Osteoblast (primary cell): Measurements from ENCODE around the gene RLN1. TPM values are rescaled to one million over a fixed set of nuclear protein-coding genes. Genes with fewer than 3 reads are reported as not detected.
"Not testable (repeated sequence)": the region's sequence is repeated elsewhere in the genome, so short reads cannot be mapped to it uniquely, and the experiment has no call there.

Source experiments
- DNase-seq: peaks from one replicate; pipeline ENCODE4 v3.0.0; 2011; ENCODE audit warnings: low spot score, mixed read lengths; ENCODE audit not compliant: insufficient read length; ENCODE audit errors: missing footprints
- H2AFZ ChIP-seq: 2 replicates; pipeline ENCODE4 v1.6.0; 2011; ENCODE audit warnings: mild to moderate bottlenecking, low read length
- H3K27ac ChIP-seq: 2 replicates; pipeline ENCODE4 v1.5.1; 2011; ENCODE audit warnings: mild to moderate bottlenecking, low read depth, low read length, moderate library complexity
- H3K27me3 ChIP-seq: 2 replicates; pipeline ENCODE4 v1.6.0; 2012; ENCODE audit warnings: mild to moderate bottlenecking, control low read depth, inconsistent platforms, low read length, moderate library complexity; ENCODE audit not compliant: insufficient read depth
- H3K36me3 ChIP-seq: 2 replicates; pipeline ENCODE4 v1.5.1; 2011; ENCODE audit warnings: mild to moderate bottlenecking, low read length, control low read depth, moderate library complexity; ENCODE audit not compliant: insufficient read depth
- H3K4me1 ChIP-seq: 2 replicates; pipeline ENCODE4 v1.5.1; 2011; ENCODE audit warnings: mild to moderate bottlenecking, low read length, control low read depth, moderate library complexity; ENCODE audit not compliant: insufficient read depth
- H3K4me2 ChIP-seq: 2 replicates; pipeline ENCODE4 v1.6.0; 2011; ENCODE audit warnings: mild to moderate bottlenecking, low read length; ENCODE audit not compliant: insufficient read depth
- H3K4me3 ChIP-seq: fragments of 200-600 bp; sonication (generic); 3 replicates; pipeline ENCODE4 v1.5.1; 2012; ENCODE audit warnings: mild to moderate bottlenecking, low read length, inconsistent platforms; ENCODE audit not compliant: insufficient read depth
- H3K79me2 ChIP-seq: 2 replicates; pipeline ENCODE4 v1.6.0; 2012; ENCODE audit warnings: mild to moderate bottlenecking, low read length, control low read depth, inconsistent platforms; ENCODE audit not compliant: insufficient read depth
- H3K9me3 ChIP-seq: 2 replicates; pipeline ENCODE4 v1.5.1; 2011; ENCODE audit warnings: low read depth, low read length, control low read depth
- H4K20me1 ChIP-seq: 2 replicates; pipeline ENCODE4 v1.6.0; 2012; ENCODE audit warnings: mild to moderate bottlenecking, low read length, control low read depth; ENCODE audit not compliant: insufficient read depth
- CTCF ChIP-seq: IDR thresholded peaks from 2 replicates; pipeline ENCODE4 v1.5.1; 2011; ENCODE audit warnings: mild to moderate bottlenecking, low read depth, low read length, moderate library complexity; ENCODE audit errors: extremely low read depth
- total RNA-seq: library from RNA; depleted of rRNA; stranded (reverse); fragments of >200 nt; gene quantifications from 2 replicates; pipeline ENCODE4 v1.2.3, GENCODE V29; 2012

The RLN1 gene
- total RNA-seq, 1 donor, result not detected

GRCh38 chr9:5355226-5355625, 15.6 kb upstream of the RLN1 start:
- no peak overlapping the region for H3K27ac ChIP-seq
- DNase-seq, result no peak

GRCh38 chr9:5354184-5354583, 14.5 kb upstream of the RLN1 start:
- H2AFZ ChIP-seq, result no peak overlapping the region
- no peak for TF ChIP-seq CTCF
- H3K27ac ChIP-seq, result no peak overlapping the region
- H3K9me3 ChIP-seq, result no peaks in the 10 kb centered on the region
- no peak for DNase-seq
- no peaks in the 10 kb centered on the region for H3K79me2 ChIP-seq
- no peak overlapping the region for H3K4me2 ChIP-seq
- H3K36me3 ChIP-seq, result no peaks in the 10 kb centered on the region
- no peaks in the 10 kb centered on the region for H3K27me3 ChIP-seq
- no peaks in the 10 kb centered on the region for H4K20me1 ChIP-seq
- H3K4me1 ChIP-seq, result no peaks in the 10 kb centered on the region
- H3K4me3 ChIP-seq, result no peak overlapping the region

More at GRCh38 chr9:5355226-5355625, 15.6 kb upstream of the RLN1 start:
- no peak overlapping the region for H3K4me3 ChIP-seq
- H4K20me1 ChIP-seq, result no peaks in the 10 kb centered on the region
- no peak for TF ChIP-seq CTCF
- no peak overlapping the region for H3K4me2 ChIP-seq
- no peaks in the 10 kb centered on the region for H3K79me2 ChIP-seq
- H3K27me3 ChIP-seq, result no peaks in the 10 kb centered on the region
- no peaks in the 10 kb centered on the region for H3K36me3 ChIP-seq
- no peaks in the 10 kb centered on the region for H3K9me3 ChIP-seq
- H3K4me1 ChIP-seq, result no peaks in the 10 kb centered on the region
- H2AFZ ChIP-seq, result no peak overlapping the region

GRCh38 chr9:5352637-5353248, 13.1 kb upstream of the RLN1 start:
- no peak overlapping the region for H3K27ac ChIP-seq
- DNase-seq, result no peak
- no peaks in the 10 kb centered on the region for H3K79me2 ChIP-seq
- no peak for TF ChIP-seq CTCF
- no peak overlapping the region for H2AFZ ChIP-seq
- H3K4me2 ChIP-seq, result no peak overlapping the region
- H4K20me1 ChIP-seq, result no peaks in the 10 kb centered on the region
- no peaks in the 10 kb centered on the region for H3K36me3 ChIP-seq
- no peaks in the 10 kb centered on the region for H3K9me3 ChIP-seq
- no peak overlapping the region for H3K4me3 ChIP-seq
- no peaks in the 10 kb centered on the region for H3K4me1 ChIP-seq
- H3K27me3 ChIP-seq, result no peaks in the 10 kb centered on the region

GRCh38 chr9:5336688-5337087, 3.0 kb downstream of the RLN1 start:
- no peak overlapping the region for H3K4me3 ChIP-seq
- H2AFZ ChIP-seq, result no peak overlapping the region
- no peaks in the 10 kb centered on the region for H4K20me1 ChIP-seq
- no peak overlapping the region for H3K27ac ChIP-seq
- no peak for TF ChIP-seq CTCF
- H3K27me3 ChIP-seq, result peaks cover 23% of the 10 kb centered on the region
- no peaks in the 10 kb centered on the region for H3K79me2 ChIP-seq
- no peaks in the 10 kb centered on the region for H3K9me3 ChIP-seq
- no peaks in the 10 kb centered on the region for H3K36me3 ChIP-seq
- DNase-seq, result no peak
- H3K4me2 ChIP-seq, result no peak overlapping the region
- no peaks in the 10 kb centered on the region for H3K4me1 ChIP-seq

- H3K4me2 ChIP-seq, H3K27ac ChIP-seq, H3K9me3 ChIP-seq, H3K4me1 ChIP-seq, H4K20me1 ChIP-seq, H2AFZ ChIP-seq, DNase-seq, H3K79me2 ChIP-seq, H3K36me3 ChIP-seq, H3K4me3 ChIP-seq: not testable (repeated sequence)
- peaks cover 19% of the 10 kb centered on the region for H3K27me3 ChIP-seq
Observed at GRCh38 chr9:5331276-5331675, 8.4 kb downstream of the RLN1 start.
